Measurements from ENCODE around the gene ZFP28. TPM values are rescaled to one million over a fixed set of nuclear protein-coding genes. Genes with fewer than 3 reads are reported as not detected.

The ZFP28 gene
- total RNA-seq, 1 experiment from 2014 or later = 4.6 TPM

DNA sequence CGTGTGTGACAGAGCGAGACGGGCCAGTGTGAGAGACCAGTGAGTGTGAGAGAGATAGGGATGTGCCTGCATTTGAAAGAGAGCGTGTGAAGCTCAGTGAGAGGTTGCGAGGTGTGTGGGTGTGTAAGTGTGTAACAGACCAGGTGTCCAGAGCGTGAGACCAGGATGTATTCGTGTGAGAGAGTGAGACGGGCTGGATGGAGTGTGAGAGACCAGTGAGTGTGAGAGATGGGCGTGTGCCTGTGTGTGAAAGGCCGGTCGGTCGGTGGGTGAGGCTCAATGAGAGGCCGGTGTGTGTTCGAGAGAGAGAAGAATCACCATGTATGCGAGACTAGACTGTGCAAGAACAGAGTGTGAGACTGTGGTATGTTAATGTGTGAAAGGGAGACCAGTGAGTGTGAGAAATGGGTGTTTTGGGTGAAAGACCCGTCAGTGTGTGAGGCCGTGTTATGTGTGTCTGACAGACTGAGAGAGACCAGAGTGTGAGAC is 30.4 kb upstream of the ZFP28 start (continued):
- TF ChIP-seq, protein P1, sequence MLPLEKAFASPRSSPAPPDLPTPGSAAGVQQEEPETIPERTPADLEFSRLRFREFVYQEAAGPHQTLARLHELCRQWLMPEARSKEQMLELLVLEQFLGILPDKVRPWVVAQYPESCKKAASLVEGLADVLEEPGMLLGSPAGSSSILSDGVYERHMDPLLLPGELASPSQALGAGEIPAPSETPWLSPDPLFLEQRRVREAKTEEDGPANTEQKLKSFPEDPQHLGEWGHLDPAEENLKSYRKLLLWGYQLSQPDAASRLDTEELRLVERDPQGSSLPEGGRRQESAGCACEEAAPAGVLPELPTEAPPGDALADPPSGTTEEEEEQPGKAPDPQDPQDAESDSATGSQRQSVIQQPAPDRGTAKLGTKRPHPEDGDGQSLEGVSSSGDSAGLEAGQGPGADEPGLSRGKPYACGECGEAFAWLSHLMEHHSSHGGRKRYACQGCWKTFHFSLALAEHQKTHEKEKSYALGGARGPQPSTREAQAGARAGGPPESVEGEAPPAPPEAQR (CRISPR knock-in tag; IDR thresholded peaks at IDR 0.05) = no peak
- TF ChIP-seq ZNF121 (CRISPR knock-in tag; IDR thresholded peaks at IDR 0.05) = no peak
- TF ChIP-seq TEAD1 (CRISPR knock-in tag; IDR thresholded peaks at IDR 0.05) = no peak
- no peak for TF ChIP-seq IRF2 (CRISPR knock-in tag; IDR thresholded peaks at IDR 0.05; ENCODE audit: borderline replicate concordance, low read depth)
- TF ChIP-seq, protein P2, sequence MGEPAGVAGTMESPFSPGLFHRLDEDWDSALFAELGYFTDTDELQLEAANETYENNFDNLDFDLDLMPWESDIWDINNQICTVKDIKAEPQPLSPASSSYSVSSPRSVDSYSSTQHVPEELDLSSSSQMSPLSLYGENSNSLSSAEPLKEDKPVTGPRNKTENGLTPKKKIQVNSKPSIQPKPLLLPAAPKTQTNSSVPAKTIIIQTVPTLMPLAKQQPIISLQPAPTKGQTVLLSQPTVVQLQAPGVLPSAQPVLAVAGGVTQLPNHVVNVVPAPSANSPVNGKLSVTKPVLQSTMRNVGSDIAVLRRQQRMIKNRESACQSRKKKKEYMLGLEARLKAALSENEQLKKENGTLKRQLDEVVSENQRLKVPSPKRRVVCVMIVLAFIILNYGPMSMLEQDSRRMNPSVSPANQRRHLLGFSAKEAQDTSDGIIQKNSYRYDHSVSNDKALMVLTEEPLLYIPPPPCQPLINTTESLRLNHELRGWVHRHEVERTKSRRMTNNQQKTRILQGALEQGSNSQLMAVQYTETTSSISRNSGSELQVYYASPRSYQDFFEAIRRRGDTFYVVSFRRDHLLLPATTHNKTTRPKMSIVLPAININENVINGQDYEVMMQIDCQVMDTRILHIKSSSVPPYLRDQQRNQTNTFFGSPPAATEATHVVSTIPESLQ (CRISPR knock-in tag; IDR thresholded peaks at IDR 0.05) = no peak
- TF ChIP-seq ZNF232 (CRISPR knock-in tag; IDR thresholded peaks at IDR 0.05) = no peak

DNA sequence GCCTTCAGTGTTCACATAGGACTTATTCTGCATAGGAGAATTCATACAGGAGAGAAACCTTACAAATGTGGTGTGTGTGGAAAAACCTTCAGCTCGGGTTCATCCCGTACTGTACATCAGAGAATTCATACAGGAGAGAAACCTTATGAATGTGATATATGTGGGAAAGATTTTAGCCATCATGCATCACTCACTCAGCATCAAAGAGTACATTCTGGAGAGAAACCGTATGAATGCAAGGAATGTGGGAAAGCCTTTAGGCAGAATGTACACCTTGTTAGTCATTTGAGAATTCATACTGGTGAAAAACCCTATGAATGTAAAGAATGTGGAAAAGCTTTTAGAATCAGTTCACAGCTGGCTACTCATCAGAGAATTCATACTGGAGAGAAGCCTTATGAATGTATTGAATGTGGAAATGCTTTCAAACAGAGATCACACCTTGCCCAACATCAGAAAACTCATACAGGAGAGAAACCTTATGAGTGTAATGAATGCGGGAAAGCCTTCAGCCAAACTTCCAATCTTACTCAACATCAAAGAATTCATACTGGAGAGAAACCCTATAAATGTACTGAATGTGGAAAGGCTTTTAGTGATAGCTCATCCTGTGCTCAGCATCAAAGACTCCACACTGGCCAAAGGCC is 13.4 kb upstream of the ZFP28 start:
- Mint-ChIP-seq H3K9me3 (peaks cover 91% of the 10 kb centered on the region), H3K4me3 (no peak overlapping the region), H3K27ac (no peak overlapping the region), H3K27me3 (ENCODE audit: low read depth) (peaks cover 11% of the 10 kb centered on the region), H3K4me1 (no peaks in the 10 kb centered on the region), H3K36me3 (peaks cover 80% of the 10 kb centered on the region)
- no peak for ATAC-seq
- ChIA-PET CTCF (no interaction called here), POLR2A (no interaction called here)
- TF ChIP-seq CBFB (CRISPR knock-in tag; IDR thresholded peaks at IDR 0.05; ENCODE audit: low read depth) (no peak), NR1H2 (CRISPR knock-in tag; IDR thresholded peaks at IDR 0.05) (no peak), FOXP1 (CRISPR knock-in tag; IDR thresholded peaks at IDR 0.05; ENCODE audit: borderline replicate concordance) (no peak), NFE2L1 (CRISPR knock-in tag; IDR thresholded peaks at IDR 0.05) (no peak), ZNF219 (CRISPR knock-in tag; IDR thresholded peaks at IDR 0.05; ENCODE audit: borderline replicate concordance) (no peak), ZNF423 (CRISPR knock-in tag; IDR thresholded peaks at IDR 0.05) (no peak), CREB1 (CRISPR knock-in tag; IDR thresholded peaks at IDR 0.05) (no peak), ZNF671 (CRISPR knock-in tag; IDR thresholded peaks at IDR 0.05) (no peak), MXD4 (CRISPR knock-in tag; IDR thresholded peaks at IDR 0.05; ENCODE audit: borderline replicate concordance) (no peak), SP1 (CRISPR knock-in tag; conservative IDR thresholded peaks at IDR 0.05) (no peak), KAT7 (CRISPR knock-in tag; IDR thresholded peaks at IDR 0.05; ENCODE audit: borderline replicate concordance) (no peak), SOX15 (CRISPR knock-in tag; IDR thresholded peaks at IDR 0.05) (no peak), NFATC4 (CRISPR knock-in tag; IDR thresholded peaks at IDR 0.05) (no peak), TEAD1 (CRISPR knock-in tag; IDR thresholded peaks at IDR 0.05) (no peak)
- TF ChIP-seq, protein P3, sequence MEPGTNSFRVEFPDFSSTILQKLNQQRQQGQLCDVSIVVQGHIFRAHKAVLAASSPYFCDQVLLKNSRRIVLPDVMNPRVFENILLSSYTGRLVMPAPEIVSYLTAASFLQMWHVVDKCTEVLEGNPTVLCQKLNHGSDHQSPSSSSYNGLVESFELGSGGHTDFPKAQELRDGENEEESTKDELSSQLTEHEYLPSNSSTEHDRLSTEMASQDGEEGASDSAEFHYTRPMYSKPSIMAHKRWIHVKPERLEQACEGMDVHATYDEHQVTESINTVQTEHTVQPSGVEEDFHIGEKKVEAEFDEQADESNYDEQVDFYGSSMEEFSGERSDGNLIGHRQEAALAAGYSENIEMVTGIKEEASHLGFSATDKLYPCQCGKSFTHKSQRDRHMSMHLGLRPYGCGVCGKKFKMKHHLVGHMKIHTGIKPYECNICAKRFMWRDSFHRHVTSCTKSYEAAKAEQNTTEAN (CRISPR knock-in tag; IDR thresholded peaks at IDR 0.05) = no peak
- TF ChIP-seq, protein P4, sequence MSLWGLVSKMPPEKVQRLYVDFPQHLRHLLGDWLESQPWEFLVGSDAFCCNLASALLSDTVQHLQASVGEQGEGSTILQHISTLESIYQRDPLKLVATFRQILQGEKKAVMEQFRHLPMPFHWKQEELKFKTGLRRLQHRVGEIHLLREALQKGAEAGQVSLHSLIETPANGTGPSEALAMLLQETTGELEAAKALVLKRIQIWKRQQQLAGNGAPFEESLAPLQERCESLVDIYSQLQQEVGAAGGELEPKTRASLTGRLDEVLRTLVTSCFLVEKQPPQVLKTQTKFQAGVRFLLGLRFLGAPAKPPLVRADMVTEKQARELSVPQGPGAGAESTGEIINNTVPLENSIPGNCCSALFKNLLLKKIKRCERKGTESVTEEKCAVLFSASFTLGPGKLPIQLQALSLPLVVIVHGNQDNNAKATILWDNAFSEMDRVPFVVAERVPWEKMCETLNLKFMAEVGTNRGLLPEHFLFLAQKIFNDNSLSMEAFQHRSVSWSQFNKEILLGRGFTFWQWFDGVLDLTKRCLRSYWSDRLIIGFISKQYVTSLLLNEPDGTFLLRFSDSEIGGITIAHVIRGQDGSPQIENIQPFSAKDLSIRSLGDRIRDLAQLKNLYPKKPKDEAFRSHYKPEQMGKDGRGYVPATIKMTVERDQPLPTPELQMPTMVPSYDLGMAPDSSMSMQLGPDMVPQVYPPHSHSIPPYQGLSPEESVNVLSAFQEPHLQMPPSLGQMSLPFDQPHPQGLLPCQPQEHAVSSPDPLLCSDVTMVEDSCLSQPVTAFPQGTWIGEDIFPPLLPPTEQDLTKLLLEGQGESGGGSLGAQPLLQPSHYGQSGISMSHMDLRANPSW (CRISPR knock-in tag; conservative IDR thresholded peaks at IDR 0.05; ENCODE audit: low read depth) = no peak
- TF ChIP-seq, protein P5, sequence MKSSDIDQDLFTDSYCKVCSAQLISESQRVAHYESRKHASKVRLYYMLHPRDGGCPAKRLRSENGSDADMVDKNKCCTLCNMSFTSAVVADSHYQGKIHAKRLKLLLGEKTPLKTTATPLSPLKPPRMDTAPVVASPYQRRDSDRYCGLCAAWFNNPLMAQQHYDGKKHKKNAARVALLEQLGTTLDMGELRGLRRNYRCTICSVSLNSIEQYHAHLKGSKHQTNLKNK (CRISPR knock-in tag; IDR thresholded peaks at IDR 0.05) = no peak
- TF ChIP-seq, protein P6, sequence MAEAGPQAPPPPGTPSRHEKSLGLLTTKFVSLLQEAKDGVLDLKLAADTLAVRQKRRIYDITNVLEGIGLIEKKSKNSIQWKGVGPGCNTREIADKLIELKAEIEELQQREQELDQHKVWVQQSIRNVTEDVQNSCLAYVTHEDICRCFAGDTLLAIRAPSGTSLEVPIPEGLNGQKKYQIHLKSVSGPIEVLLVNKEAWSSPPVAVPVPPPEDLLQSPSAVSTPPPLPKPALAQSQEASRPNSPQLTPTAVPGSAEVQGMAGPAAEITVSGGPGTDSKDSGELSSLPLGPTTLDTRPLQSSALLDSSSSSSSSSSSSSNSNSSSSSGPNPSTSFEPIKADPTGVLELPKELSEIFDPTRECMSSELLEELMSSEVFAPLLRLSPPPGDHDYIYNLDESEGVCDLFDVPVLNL (CRISPR knock-in tag; IDR thresholded peaks at IDR 0.05; ENCODE audit: borderline replicate concordance, low read depth) = no peak
- TF ChIP-seq, protein P7, sequence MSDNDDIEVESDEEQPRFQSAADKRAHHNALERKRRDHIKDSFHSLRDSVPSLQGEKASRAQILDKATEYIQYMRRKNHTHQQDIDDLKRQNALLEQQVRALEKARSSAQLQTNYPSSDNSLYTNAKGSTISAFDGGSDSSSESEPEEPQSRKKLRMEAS (CRISPR knock-in tag; IDR thresholded peaks at IDR 0.05) = no peak
- TF ChIP-seq, protein P8, sequence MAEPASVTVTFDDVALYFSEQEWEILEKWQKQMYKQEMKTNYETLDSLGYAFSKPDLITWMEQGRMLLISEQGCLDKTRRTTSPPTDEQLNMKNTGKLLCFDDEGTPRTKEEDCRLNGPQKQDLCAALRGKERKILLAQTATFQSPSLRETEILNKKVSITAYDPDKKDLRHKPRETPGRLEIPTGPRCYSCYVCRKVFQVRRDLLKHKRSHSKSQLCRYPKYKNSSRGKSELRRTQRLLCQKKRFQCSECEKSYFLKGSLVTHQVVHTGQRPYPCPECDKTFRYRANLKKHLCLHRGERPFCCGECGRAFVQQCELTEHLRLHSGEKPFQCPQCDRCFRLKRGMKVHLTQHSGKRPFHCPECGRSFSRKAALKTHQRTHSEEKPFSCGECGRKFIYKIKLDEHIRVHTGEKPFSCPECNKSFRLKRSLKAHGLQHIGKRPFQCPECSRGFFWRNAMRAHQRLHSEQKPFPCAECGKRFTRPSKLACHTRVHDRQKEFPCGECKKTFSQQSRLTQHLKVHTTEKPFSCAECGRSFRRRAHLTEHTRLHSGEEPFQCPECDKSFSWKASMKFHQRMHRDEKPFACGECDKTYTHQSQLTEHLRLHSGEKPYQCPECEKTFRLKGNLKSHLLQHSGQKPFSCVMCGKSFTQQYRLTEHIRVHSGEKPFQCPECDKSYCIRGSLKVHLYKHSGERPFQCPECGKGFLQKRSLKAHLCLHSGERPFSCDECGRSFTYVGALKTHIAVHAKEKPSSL (CRISPR knock-in tag; conservative IDR thresholded peaks at IDR 0.05) = no peak
- no peak for DNase-seq (ENCODE audit: low spot score)
